PC-3 (cell line): ENCODE results near the gene ADIRF.

Experiments
- EZH2 ChIP-seq: fragments of 300-600 bp; sonication (generic); IDR thresholded peaks from one replicate; pipeline ENCODE4 v1.6.1; 2017; ENCODE audit warnings: antibody characterized with exemption, mild to moderate bottlenecking, low read length; ENCODE audit not compliant: unreplicated experiment
- EZH2phosphoT487 ChIP-seq: fragments of 300-600 bp; sonication (generic); IDR thresholded peaks from 2 replicates; pipeline ENCODE4 v1.6.1; 2018; ENCODE audit warnings: mild to moderate bottlenecking, antibody characterized with exemption, low read length, borderline replicate concordance
- TF ChIP-seq, protein P1 (sequence below): fragments of 300-600 bp; sonication (generic); conservative IDR thresholded peaks from 2 replicates; pipeline ENCODE4 v1.5.1; 2017; ENCODE audit warnings: antibody characterized with exemption, low read depth, mild to moderate bottlenecking, low read length

DNA sequence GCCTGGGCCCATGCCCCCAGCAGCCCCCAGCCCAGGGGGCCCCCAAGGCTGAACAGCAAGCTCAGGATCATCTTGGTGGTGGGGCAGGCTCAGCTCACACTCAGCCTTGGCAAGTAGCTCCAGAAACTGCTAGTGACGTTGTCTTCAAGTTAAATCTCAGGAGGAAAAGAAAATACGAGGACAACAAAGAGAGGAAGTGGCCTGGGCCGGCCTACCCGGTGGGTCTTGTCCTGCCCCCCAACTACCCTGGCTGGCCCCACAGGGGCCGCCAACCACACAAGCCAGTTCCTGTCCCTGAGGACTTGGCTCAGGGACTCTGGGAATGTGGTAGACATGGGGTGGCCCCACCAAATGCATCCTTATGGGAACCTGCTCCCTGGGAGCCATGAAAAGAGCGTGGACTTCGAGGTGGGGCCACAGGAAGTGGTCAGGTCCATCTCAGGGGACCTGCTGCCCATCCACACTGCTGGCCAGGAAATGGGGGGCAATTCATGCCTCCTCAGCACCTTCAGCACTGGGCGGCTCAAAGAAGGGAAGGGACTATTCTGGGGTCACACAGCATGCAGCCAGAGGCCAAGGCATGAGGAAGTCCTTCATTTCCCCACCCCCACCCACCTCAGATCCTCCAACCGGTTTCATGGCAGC lies 10.7 kb upstream of the ADIRF start, which contains the start of gene MMRN2:
- TF ChIP-seq, protein P1, sequence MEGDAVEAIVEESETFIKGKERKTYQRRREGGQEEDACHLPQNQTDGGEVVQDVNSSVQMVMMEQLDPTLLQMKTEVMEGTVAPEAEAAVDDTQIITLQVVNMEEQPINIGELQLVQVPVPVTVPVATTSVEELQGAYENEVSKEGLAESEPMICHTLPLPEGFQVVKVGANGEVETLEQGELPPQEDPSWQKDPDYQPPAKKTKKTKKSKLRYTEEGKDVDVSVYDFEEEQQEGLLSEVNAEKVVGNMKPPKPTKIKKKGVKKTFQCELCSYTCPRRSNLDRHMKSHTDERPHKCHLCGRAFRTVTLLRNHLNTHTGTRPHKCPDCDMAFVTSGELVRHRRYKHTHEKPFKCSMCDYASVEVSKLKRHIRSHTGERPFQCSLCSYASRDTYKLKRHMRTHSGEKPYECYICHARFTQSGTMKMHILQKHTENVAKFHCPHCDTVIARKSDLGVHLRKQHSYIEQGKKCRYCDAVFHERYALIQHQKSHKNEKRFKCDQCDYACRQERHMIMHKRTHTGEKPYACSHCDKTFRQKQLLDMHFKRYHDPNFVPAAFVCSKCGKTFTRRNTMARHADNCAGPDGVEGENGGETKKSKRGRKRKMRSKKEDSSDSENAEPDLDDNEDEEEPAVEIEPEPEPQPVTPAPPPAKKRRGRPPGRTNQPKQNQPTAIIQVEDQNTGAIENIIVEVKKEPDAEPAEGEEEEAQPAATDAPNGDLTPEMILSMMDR, result no peak
- TF ChIP-seq EZH2 (no peak), EZH2phosphoT487 (no peak)
